NB4 (cell line): ENCODE results near the gene TMEM88.

Experiments
- MAX ChIP-seq: IDR thresholded peaks from 2 replicates; pipeline ENCODE4 v1.6.1; 2011; ENCODE audit warnings: low read depth, low read length
- MYC ChIP-seq: IDR thresholded peaks from 2 replicates; pipeline ENCODE4 v1.6.1; 2011; ENCODE audit warnings: low read depth, low read length
- POLR2A ChIP-seq: IDR thresholded peaks from 2 replicates; pipeline ENCODE4 v1.6.1; 2011; ENCODE audit warnings: mild to moderate bottlenecking; ENCODE audit not compliant: insufficient read length; ENCODE audit errors: extremely low read depth
- TF ChIP-seq, protein P1 (sequence below): IDR thresholded peaks from one replicate; pipeline ENCODE4 v1.5.1; 2012; ENCODE audit warnings: low read depth, low read length

- TF ChIP-seq POLR2A (no peak), MAX (no peak), MYC (no peak)
- TF ChIP-seq, protein P1, sequence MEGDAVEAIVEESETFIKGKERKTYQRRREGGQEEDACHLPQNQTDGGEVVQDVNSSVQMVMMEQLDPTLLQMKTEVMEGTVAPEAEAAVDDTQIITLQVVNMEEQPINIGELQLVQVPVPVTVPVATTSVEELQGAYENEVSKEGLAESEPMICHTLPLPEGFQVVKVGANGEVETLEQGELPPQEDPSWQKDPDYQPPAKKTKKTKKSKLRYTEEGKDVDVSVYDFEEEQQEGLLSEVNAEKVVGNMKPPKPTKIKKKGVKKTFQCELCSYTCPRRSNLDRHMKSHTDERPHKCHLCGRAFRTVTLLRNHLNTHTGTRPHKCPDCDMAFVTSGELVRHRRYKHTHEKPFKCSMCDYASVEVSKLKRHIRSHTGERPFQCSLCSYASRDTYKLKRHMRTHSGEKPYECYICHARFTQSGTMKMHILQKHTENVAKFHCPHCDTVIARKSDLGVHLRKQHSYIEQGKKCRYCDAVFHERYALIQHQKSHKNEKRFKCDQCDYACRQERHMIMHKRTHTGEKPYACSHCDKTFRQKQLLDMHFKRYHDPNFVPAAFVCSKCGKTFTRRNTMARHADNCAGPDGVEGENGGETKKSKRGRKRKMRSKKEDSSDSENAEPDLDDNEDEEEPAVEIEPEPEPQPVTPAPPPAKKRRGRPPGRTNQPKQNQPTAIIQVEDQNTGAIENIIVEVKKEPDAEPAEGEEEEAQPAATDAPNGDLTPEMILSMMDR, result no peak
Observed at GRCh38 chr17:7846765-7847661, 7.9 kb upstream of the TMEM88 start.
